Measurements from ENCODE around the gene SNRPA.
A peak's percentile ranks its signal among the peaks of the same experiment; 100 is the strongest.

Gene SNRPA

GRCh38 chr19:40744554-40745401 lies 6.2 kb upstream of the SNRPA start:
- peaks cover 2% of the 10 kb centered on the region for H3K36me3 Mint-ChIP-seq (ENCODE audit: low read depth)
- H3K4me1 Mint-ChIP-seq (ENCODE audit: low read depth), result peaks cover 14% of the 10 kb centered on the region
- H3K27me3 Mint-ChIP-seq (ENCODE audit: low read depth), result no peaks in the 10 kb centered on the region
- H3K27ac Mint-ChIP-seq, result no peak overlapping the region
- no peak for DNase-seq (ENCODE audit: low spot score)
- H3K9me3 Mint-ChIP-seq, result no peaks in the 10 kb centered on the region
- no peak overlapping the region for H3K4me3 Mint-ChIP-seq

GRCh38 chr19:40745402-40745780 lies 5.6 kb upstream of the SNRPA start:
- H3K4me1 Mint-ChIP-seq (ENCODE audit: low read depth), result peaks cover 19% of the 10 kb centered on the region
- no peaks in the 10 kb centered on the region for H3K9me3 Mint-ChIP-seq
- H3K27me3 Mint-ChIP-seq (ENCODE audit: low read depth), result no peaks in the 10 kb centered on the region
- no peak overlapping the region for H3K4me3 Mint-ChIP-seq
- no peak for DNase-seq (ENCODE audit: low spot score)
- no peak overlapping the region for H3K27ac Mint-ChIP-seq
- peaks cover 8% of the 10 kb centered on the region for H3K36me3 Mint-ChIP-seq (ENCODE audit: low read depth)

- Mint-ChIP-seq H3K4me3 (no peak overlapping the region), H3K27ac (no peak overlapping the region), H3K9me3 (no peaks in the 10 kb centered on the region), H3K4me1 (ENCODE audit: low read depth) (peaks cover 20% of the 10 kb centered on the region), H3K36me3 (ENCODE audit: low read depth) (peaks cover 21% of the 10 kb centered on the region), H3K27me3 (ENCODE audit: low read depth) (no peaks in the 10 kb centered on the region)
- DNase-seq (ENCODE audit: low spot score), result no peak
Observed at GRCh38 chr19:40747536-40747935, 3.5 kb upstream of the SNRPA start.

- H3K36me3 Mint-ChIP-seq (ENCODE audit: low read depth), result peaks cover 38% of the 10 kb centered on the region
- H3K4me3 Mint-ChIP-seq, result peak within 1 kb of the TSS; percentile 98
- no peaks in the 10 kb centered on the region for H3K27me3 Mint-ChIP-seq (ENCODE audit: low read depth)
- DNase-seq (ENCODE audit: low spot score), result peak; percentile 99
- peaks cover 33% of the 10 kb centered on the region for H3K4me1 Mint-ChIP-seq (ENCODE audit: low read depth)
- H3K27ac Mint-ChIP-seq, result peak within 1 kb of the TSS; percentile 99
- H3K9me3 Mint-ChIP-seq, result no peaks in the 10 kb centered on the region
Observed at GRCh38 chr19:40750058-40750873, 737 bp upstream of the SNRPA start, which contains the start of gene ACTMAP. Gene ACTMAP (minus strand): TSS chr19:40750477. CDS start chr19:40749803, 674 bp downstream.

DNA sequence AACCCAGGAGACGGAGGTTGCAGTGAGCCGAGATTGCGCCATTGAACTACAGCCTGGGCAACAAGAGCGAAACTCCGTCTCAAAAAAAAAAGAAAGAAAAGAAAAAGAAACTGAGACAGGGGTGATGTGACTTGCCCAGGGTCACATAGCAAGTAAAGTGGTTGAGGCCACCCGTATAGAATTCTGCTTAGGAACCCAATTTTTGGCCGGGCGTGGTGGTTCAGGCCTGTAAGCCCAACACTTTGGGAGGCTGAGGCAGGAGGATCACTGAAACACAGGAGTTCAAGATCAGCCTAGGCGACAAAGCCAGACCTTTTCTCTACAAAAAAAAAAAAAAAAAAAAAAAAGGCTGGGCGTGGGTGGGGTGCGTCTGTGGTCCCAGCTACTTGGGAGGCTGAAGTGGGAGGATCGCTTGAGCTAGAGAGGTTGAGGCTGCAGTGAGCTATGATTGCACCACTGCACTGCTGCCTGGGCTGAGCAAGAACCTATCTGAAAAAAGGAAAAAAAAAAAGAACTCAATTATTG lies 1.3 kb downstream of the SNRPA start:
- peak overlapping the region; percentile 98 for H3K4me3 Mint-ChIP-seq
- no peak for DNase-seq (ENCODE audit: low spot score)
- peaks cover 57% of the 10 kb centered on the region for H3K36me3 Mint-ChIP-seq (ENCODE audit: low read depth)
- H3K4me1 Mint-ChIP-seq (ENCODE audit: low read depth), result peaks cover 47% of the 10 kb centered on the region
- no peaks in the 10 kb centered on the region for H3K9me3 Mint-ChIP-seq
- no peaks in the 10 kb centered on the region for H3K27me3 Mint-ChIP-seq (ENCODE audit: low read depth)
- peak overlapping the region; percentile 99 for H3K27ac Mint-ChIP-seq

DNA sequence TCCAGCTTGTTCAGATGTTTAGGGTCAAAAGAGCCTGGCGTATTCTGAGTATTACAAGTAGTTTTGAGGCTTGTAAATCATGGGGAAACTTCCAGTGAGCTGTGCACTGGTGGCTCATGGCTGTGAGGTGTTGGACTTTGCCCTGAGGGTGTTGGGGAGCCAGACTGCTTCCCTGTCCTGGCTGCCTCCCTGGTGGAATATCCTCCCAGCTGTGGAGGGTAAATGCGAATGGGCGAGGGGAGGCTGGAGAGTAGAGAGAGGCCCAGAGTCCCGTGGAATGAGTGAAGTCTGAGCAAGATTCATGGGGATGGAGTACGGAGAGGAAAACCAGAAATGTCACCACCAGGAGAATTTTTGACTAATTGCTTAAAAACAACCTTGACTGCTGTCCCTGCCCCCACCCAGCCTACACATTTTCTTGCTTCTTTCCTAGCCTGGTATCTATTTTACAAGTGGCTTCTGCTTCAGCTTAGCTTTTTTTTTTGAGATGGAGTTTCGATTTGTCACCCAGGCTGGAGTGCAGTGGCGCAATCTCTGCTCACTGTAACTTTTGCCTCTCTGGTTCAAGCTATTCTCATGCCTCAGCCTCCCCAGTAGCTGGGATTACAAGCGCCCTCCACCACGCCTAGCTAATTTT lies 3.7 kb downstream of the SNRPA start:
- Mint-ChIP-seq H3K36me3 (ENCODE audit: low read depth) (peaks cover 71% of the 10 kb centered on the region), H3K4me3 (peak overlapping the region; percentile 88), H3K4me1 (ENCODE audit: low read depth) (peaks cover 38% of the 10 kb centered on the region), H3K9me3 (no peaks in the 10 kb centered on the region), H3K27me3 (ENCODE audit: low read depth) (no peaks in the 10 kb centered on the region), H3K27ac (peak overlapping the region; percentile 80)
- peak; percentile 76 for DNase-seq (ENCODE audit: low spot score)

DNA sequence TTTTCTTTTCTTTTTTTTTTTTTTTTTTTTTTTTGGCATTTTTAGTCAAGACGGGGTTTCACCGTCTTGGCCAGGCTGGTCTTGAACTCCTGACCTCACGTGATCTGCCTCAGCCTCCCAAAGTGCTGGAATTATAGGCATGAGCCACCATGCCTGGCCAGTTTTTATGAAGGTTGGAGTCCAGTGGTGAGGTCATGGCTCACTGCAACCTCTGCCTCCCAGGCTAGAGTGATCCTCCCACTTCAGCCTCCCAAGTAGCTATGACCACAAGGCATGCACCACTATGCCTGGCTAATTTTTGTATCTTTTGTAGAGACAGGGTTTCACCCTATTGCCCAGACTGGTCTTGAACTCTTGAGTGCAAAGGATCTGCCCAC lies 4.2 kb downstream of the SNRPA start:
- no peaks in the 10 kb centered on the region for H3K27me3 Mint-ChIP-seq (ENCODE audit: low read depth)
- peaks cover 70% of the 10 kb centered on the region for H3K36me3 Mint-ChIP-seq (ENCODE audit: low read depth)

DNA sequence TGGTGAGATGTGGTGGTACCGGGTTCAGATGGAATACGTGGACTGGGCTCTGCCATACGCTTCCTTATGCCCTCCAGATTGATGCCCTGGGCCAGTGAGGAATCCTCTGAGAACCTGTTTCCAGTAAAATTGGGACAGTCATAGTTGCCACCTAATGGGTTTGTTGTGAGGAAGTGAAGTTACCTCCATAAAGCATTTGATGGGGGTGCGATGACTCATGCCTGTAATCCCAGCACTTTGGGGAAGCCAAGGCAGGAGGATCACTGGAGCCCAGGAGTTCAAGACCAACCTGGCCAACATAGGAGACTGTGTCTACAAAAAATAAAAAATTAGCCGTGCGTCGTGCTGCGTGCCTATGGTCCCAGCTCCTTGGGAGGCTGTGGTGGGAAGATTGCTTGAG lies 4.8 kb downstream of the SNRPA start:
- peaks cover 32% of the 10 kb centered on the region for H3K4me1 Mint-ChIP-seq (ENCODE audit: low read depth)
- H3K36me3 Mint-ChIP-seq (ENCODE audit: low read depth), result peaks cover 74% of the 10 kb centered on the region
- no peaks in the 10 kb centered on the region for H3K27me3 Mint-ChIP-seq (ENCODE audit: low read depth)
- peak overlapping the region; percentile 31 for H3K27ac Mint-ChIP-seq
- no peaks in the 10 kb centered on the region for H3K9me3 Mint-ChIP-seq
- H3K4me3 Mint-ChIP-seq, result peak overlapping the region; percentile 23
- no peak for DNase-seq (ENCODE audit: low spot score)

More for the DNA sequence above, 4.2 kb downstream of the SNRPA start:
- H3K4me1 Mint-ChIP-seq (ENCODE audit: low read depth), result peaks cover 33% of the 10 kb centered on the region
- no peak overlapping the region for H3K27ac Mint-ChIP-seq
- H3K4me3 Mint-ChIP-seq, result peak overlapping the region; percentile 88
- H3K9me3 Mint-ChIP-seq, result no peaks in the 10 kb centered on the region
- DNase-seq (ENCODE audit: low spot score), result no peak

GRCh38 chr19:40756502-40757110 lies 5.6 kb downstream of the SNRPA start:
- Mint-ChIP-seq H3K36me3 (ENCODE audit: low read depth) (peaks cover 74% of the 10 kb centered on the region), H3K4me3 (peak overlapping the region; percentile 23), H3K4me1 (ENCODE audit: low read depth) (peaks cover 36% of the 10 kb centered on the region), H3K27me3 (ENCODE audit: low read depth) (no peaks in the 10 kb centered on the region), H3K9me3 (no peaks in the 10 kb centered on the region), H3K27ac (peak overlapping the region; percentile 34)
- DNase-seq (ENCODE audit: low spot score), result peak; percentile 26

DNA sequence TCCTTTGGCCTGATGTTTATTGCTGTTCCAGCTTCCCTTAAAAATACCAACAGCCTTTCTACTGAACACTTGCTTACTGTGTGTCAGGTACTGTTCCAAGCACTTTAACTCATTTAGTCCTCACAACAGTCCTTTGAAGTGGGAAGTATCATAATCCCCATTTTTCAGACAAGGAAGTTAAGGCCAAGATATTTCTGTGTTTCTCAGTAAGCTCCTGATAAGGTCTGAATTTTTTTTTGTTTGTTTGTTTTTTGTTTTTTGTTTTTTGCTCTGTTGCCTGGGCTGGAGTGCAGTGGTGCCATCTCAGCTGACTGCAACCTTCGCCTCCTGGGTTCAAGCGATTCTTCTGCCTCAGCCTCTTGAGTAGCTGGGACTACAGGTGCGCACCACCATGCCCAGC lies 7.5 kb downstream of the SNRPA start:
- no peak overlapping the region for H3K4me3 Mint-ChIP-seq
- peak overlapping the region; percentile 31 for H3K27ac Mint-ChIP-seq
- DNase-seq (ENCODE audit: low spot score), result no peak
- H3K4me1 Mint-ChIP-seq (ENCODE audit: low read depth), result peaks cover 37% of the 10 kb centered on the region
- H3K27me3 Mint-ChIP-seq (ENCODE audit: low read depth), result no peaks in the 10 kb centered on the region
- peaks cover 80% of the 10 kb centered on the region for H3K36me3 Mint-ChIP-seq (ENCODE audit: low read depth)
- H3K9me3 Mint-ChIP-seq, result no peaks in the 10 kb centered on the region

- H3K27ac Mint-ChIP-seq, result no peak overlapping the region
- H3K9me3 Mint-ChIP-seq, result no peaks in the 10 kb centered on the region
- peaks cover 41% of the 10 kb centered on the region for H3K4me1 Mint-ChIP-seq (ENCODE audit: low read depth)
- H3K4me3 Mint-ChIP-seq, result no peak overlapping the region
- no peaks in the 10 kb centered on the region for H3K27me3 Mint-ChIP-seq (ENCODE audit: low read depth)
- DNase-seq (ENCODE audit: low spot score), result no peak
- H3K36me3 Mint-ChIP-seq (ENCODE audit: low read depth), result peaks cover 85% of the 10 kb centered on the region
Observed at GRCh38 chr19:40759352-40759751, 8.3 kb downstream of the SNRPA start.

DNA sequence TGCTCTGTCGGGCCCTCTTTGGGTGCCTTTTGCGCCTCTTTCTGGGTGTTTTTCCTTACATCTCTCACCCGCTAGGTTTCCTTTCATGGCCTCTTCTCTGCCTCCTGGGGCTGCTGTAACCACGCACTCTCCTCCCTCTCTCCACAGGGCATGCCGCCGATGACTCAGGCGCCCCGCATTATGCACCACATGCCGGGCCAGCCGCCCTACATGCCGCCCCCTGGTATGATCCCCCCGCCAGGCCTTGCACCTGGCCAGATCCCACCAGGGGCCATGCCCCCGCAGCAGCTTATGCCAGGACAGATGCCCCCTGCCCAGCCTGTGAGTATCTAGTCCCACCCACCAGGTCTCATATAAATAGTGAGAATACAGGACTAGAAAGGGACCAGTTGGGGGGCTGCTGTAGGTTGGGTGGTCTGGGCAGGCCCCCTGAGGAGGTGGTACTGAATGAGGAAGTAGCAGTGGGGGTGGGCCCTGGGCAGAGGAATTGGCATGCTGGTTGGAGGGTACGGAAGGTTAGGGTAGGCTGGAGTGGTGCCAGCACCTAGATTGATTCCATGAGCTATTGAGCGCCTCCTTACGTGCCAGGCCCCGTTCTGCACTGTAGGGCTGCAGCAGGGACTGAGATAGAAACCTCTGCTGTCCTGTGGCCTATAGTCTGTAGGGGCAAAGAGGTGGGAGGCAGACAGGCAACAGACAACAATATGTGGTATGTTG lies 11.9 kb downstream of the SNRPA start:
- H3K9me3 Mint-ChIP-seq, result no peaks in the 10 kb centered on the region
- H3K4me3 Mint-ChIP-seq, result no peak overlapping the region
- no peak overlapping the region for H3K27ac Mint-ChIP-seq
- no peaks in the 10 kb centered on the region for H3K27me3 Mint-ChIP-seq (ENCODE audit: low read depth)
- peaks cover 26% of the 10 kb centered on the region for H3K4me1 Mint-ChIP-seq (ENCODE audit: low read depth)
- no peak for DNase-seq (ENCODE audit: low spot score)
- peaks cover 78% of the 10 kb centered on the region for H3K36me3 Mint-ChIP-seq (ENCODE audit: low read depth)

DNA sequence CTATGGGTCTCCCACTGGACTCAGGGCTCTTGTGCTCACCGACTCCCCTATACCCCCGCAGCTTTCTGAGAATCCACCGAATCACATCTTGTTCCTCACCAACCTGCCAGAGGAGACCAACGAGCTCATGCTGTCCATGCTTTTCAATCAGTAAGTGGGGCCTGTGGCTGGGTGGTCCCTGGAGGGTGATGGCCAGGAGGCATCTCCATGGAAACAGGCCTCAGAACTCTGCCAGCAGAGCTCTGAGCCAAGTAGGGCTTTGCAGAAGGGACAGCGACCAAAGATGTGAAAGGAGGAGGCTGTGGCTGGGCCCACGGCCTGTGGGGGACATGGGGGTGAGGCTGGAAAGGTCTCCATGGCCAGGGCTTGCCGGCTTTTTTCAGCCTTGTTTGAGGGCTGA lies 12.5 kb downstream of the SNRPA start:
- no peak overlapping the region for H3K4me3 Mint-ChIP-seq
- no peaks in the 10 kb centered on the region for H3K27me3 Mint-ChIP-seq (ENCODE audit: low read depth)
- H3K4me1 Mint-ChIP-seq (ENCODE audit: low read depth), result peaks cover 22% of the 10 kb centered on the region
- no peak overlapping the region for H3K27ac Mint-ChIP-seq
- DNase-seq (ENCODE audit: low spot score), result no peak
- H3K36me3 Mint-ChIP-seq (ENCODE audit: low read depth), result peaks cover 72% of the 10 kb centered on the region
- H3K9me3 Mint-ChIP-seq, result no peaks in the 10 kb centered on the region
